Tongue (tissue), 2 donors: ENCODE results near the gene GPC6. TPM values are rescaled to one million over a fixed set of nuclear protein-coding genes. Genes with fewer than 3 reads are reported as not detected.
"Not testable (repeated sequence)": the region's sequence is repeated elsewhere in the genome, so short reads cannot be mapped to it uniquely, and the experiment has no call there.

Experiments
- DNase-seq: peaks from one replicate; pipeline ENCODE4 v3.0.0-alpha.2; 2015
- total RNA-seq: library from RNA; depleted of rRNA; stranded (reverse); fragments of >200 nt; gene quantifications from one replicate; pipeline ENCODE4 v1.2.3, GENCODE V29; 2014

GPC6 gene
- total RNA-seq, 1 donor from 2014 or later, result 27.0 TPM

GRCh38 chr13:94175076-94175475 is 948.5 kb downstream of the GPC6 start:
- DNase-seq, result no peak

GRCh38 chr13:94176561-94176960 is 950.0 kb downstream of the GPC6 start:
- DNase-seq, result no peak

- DNase-seq, result no peak
Measured at GRCh38 chr13:94177041-94177440, 950.4 kb downstream of the GPC6 start.

- DNase-seq, result no peak
Measured at GRCh38 chr13:94178625-94179244, 952.1 kb downstream of the GPC6 start.

GRCh38 chr13:94181461-94182107 is 955.0 kb downstream of the GPC6 start:
- no peak for DNase-seq

GRCh38 chr13:94182185-94182761 is 955.7 kb downstream of the GPC6 start:
- no peak for DNase-seq

- no peak for DNase-seq
Measured at GRCh38 chr13:94186470-94186869, 959.9 kb downstream of the GPC6 start.

GRCh38 chr13:94188201-94188854 is 961.7 kb downstream of the GPC6 start:
- DNase-seq, result no peak

- DNase-seq, result no peak
Measured at GRCh38 chr13:94192431-94192975, 965.9 kb downstream of the GPC6 start.

- no peak for DNase-seq
Measured at GRCh38 chr13:94195715-94196114, 969.1 kb downstream of the GPC6 start.

- no peak for DNase-seq
Measured at GRCh38 chr13:94196413-94196812, 969.8 kb downstream of the GPC6 start.

GRCh38 chr13:94198681-94199080 is 972.1 kb downstream of the GPC6 start:
- DNase-seq, result no peak

GRCh38 chr13:94199135-94199534 is 972.5 kb downstream of the GPC6 start:
- DNase-seq, result no peak

GRCh38 chr13:94201022-94201421 is 974.4 kb downstream of the GPC6 start:
- DNase-seq, result no peak

- no peak for DNase-seq
Measured at GRCh38 chr13:94204163-94204562, 977.6 kb downstream of the GPC6 start.

- no peak for DNase-seq
Measured at GRCh38 chr13:94204946-94205345, 978.3 kb downstream of the GPC6 start.

GRCh38 chr13:94205896-94206295 is 979.3 kb downstream of the GPC6 start:
- no peak for DNase-seq

GRCh38 chr13:94209117-94209516 is 982.5 kb downstream of the GPC6 start:
- DNase-seq, result no peak

- not testable (repeated sequence) for DNase-seq
Measured at GRCh38 chr13:94209913-94210312, 983.3 kb downstream of the GPC6 start.

- DNase-seq, result no peak
Measured at GRCh38 chr13:94210816-94211215, 984.2 kb downstream of the GPC6 start.

- no peak for DNase-seq
Measured at GRCh38 chr13:94212196-94212595, 985.6 kb downstream of the GPC6 start.

GRCh38 chr13:94214121-94214520 is 987.5 kb downstream of the GPC6 start:
- no peak for DNase-seq

GRCh38 chr13:94214975-94215374 is 988.4 kb downstream of the GPC6 start:
- DNase-seq, result no peak
